ENCODE results near the gene HEMK1. TPM values are rescaled to one million over a fixed set of nuclear protein-coding genes. Genes with fewer than 3 reads are reported as not detected.

Gene HEMK1
- total RNA-seq, 1 experiment from 2014 or later = 12.6 TPM

DNA sequence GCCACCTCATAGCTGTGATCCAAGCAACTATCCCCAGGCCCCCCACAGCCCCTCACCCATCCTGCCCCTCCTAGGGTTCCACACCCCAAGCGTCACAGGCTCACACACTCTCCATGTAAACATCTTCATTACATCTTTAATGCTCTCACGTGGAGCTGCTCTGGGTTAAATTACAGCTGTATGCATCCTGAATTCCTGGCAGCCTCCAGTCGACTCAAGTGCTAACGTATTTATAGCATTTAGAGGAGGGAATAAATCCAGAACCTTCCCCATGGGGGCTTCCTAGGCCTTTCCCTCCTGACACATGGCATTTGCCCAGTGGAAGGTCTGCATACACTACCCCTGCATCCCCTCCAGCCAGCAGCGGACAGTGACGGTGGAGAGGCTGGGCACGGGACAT lies 11.4 kb upstream of the HEMK1 start:
- H3K4me3 Mint-ChIP-seq (ENCODE audit: unreplicated experiment) = no peak overlapping the region
- POLR2A ChIA-PET = no interaction called here
- DNase-seq = no peak
- H3K4me1 ChIP-seq = no peaks in the 10 kb centered on the region
- CTCF ChIA-PET = no interaction called here
- H3K36me3 Mint-ChIP-seq (ENCODE audit: insufficient read depth, unreplicated experiment) = no peaks in the 10 kb centered on the region
- intact Hi-C loops (cut with micrococcal nuclease; ENCODE audit: unreplicated experiment) = no loop called here
- H3K36me3 ChIP-seq (ENCODE audit: control insufficient read depth, insufficient read depth, low read length) = no peaks in the 10 kb centered on the region
- TF ChIP-seq, protein P1, sequence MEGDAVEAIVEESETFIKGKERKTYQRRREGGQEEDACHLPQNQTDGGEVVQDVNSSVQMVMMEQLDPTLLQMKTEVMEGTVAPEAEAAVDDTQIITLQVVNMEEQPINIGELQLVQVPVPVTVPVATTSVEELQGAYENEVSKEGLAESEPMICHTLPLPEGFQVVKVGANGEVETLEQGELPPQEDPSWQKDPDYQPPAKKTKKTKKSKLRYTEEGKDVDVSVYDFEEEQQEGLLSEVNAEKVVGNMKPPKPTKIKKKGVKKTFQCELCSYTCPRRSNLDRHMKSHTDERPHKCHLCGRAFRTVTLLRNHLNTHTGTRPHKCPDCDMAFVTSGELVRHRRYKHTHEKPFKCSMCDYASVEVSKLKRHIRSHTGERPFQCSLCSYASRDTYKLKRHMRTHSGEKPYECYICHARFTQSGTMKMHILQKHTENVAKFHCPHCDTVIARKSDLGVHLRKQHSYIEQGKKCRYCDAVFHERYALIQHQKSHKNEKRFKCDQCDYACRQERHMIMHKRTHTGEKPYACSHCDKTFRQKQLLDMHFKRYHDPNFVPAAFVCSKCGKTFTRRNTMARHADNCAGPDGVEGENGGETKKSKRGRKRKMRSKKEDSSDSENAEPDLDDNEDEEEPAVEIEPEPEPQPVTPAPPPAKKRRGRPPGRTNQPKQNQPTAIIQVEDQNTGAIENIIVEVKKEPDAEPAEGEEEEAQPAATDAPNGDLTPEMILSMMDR (IDR thresholded peaks at IDR 0.05; ENCODE audit: insufficient read depth in 1 of 2, low read depth in 1 of 2, low read length in 1 of 2, severe bottlenecking in 1 of 2, unreplicated experiment in 1 of 2) = no peak
- no peaks in the 10 kb centered on the region for H3K9me3 Mint-ChIP-seq (ENCODE audit: unreplicated experiment)
- BruUV-seq (replicated peaks) = no TSS peak
- no peaks in the 10 kb centered on the region for H3K9me3 ChIP-seq
- no peak overlapping the region for H3K27ac Mint-ChIP-seq (ENCODE audit: unreplicated experiment)
- no peaks in the 10 kb centered on the region for H3K4me1 Mint-ChIP-seq (ENCODE audit: low read depth, unreplicated experiment)
- no peaks in the 10 kb centered on the region for H3K27me3 ChIP-seq (replicated peaks; ENCODE audit: control insufficient read depth, insufficient read depth, low read length)
- H3K4me3 ChIP-seq (ENCODE audit: low read depth, low read length) = no peak overlapping the region
- H3K27me3 Mint-ChIP-seq (ENCODE audit: insufficient read depth, unreplicated experiment) = peaks cover 10% of the 10 kb centered on the region

DNA sequence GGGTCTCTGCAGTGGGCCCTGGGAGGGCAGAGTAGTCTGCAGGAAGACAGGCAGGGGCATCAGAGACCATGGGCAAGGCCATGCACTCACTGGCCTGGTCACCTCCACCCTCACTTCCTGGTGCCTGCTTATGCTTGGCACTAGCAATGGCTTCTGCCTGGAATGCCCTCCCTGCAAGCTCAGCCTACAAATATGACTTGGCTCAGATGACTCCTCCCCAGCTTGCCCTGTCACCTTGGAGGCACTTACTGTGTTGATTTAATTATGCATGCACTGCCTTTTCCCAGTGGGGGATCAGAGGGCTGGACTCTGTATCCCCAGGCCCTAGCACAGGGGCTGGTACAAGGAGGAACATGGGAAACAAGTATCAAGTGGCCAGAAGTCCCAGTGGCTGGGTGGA lies 9.6 kb upstream of the HEMK1 start:
- ChIA-PET POLR2A (no interaction called here), CTCF (no interaction called here)
- no peak overlapping the region for H3K4me3 Mint-ChIP-seq (ENCODE audit: unreplicated experiment)
- intact Hi-C loops (cut with micrococcal nuclease; ENCODE audit: unreplicated experiment) = no loop called here
- TF ChIP-seq, protein P1 (IDR thresholded peaks at IDR 0.05; ENCODE audit: insufficient read depth in 1 of 2, low read depth in 1 of 2, low read length in 1 of 2, severe bottlenecking in 1 of 2, unreplicated experiment in 1 of 2) = no peak
- H3K4me3 ChIP-seq (ENCODE audit: low read depth, low read length) = no peak overlapping the region
- BruUV-seq (replicated peaks) = no TSS peak
- H3K4me1 Mint-ChIP-seq (ENCODE audit: low read depth, unreplicated experiment) = no peaks in the 10 kb centered on the region
- peaks cover 10% of the 10 kb centered on the region for H3K27me3 Mint-ChIP-seq (ENCODE audit: insufficient read depth, unreplicated experiment)
- H3K27me3 ChIP-seq (replicated peaks; ENCODE audit: control insufficient read depth, insufficient read depth, low read length) = no peaks in the 10 kb centered on the region
- no peaks in the 10 kb centered on the region for H3K9me3 ChIP-seq
- no peak overlapping the region for H3K27ac Mint-ChIP-seq (ENCODE audit: unreplicated experiment)
- no peaks in the 10 kb centered on the region for H3K9me3 Mint-ChIP-seq (ENCODE audit: unreplicated experiment)
- no peaks in the 10 kb centered on the region for H3K4me1 ChIP-seq
- no peak for DNase-seq
- no peaks in the 10 kb centered on the region for H3K36me3 ChIP-seq (ENCODE audit: control insufficient read depth, insufficient read depth, low read length)
- no peaks in the 10 kb centered on the region for H3K36me3 Mint-ChIP-seq (ENCODE audit: insufficient read depth, unreplicated experiment)

DNA sequence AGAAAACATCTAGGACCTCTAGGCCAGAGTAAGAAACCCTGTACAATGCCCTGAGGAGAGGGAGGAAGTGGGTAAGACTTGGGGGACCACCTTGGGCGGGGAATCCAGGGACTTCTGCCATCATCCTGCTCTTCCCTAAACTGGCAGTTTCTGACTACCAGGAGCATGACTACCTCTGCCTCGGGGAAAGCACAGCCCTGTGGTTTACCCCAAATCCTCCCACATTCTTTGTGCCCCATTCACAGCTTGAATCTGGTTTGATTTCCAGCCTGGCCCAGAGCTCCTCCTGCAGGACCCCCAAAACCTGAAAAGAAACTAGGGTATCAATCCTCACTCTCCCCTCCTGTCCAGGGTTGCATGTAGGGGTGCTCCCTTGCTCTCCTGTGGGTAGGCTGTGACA lies 6.5 kb upstream of the HEMK1 start:
- no peaks in the 10 kb centered on the region for H3K4me1 ChIP-seq
- no peak for DNase-seq
- no TSS peak for BruUV-seq (replicated peaks)
- Mint-ChIP-seq H3K4me1 (ENCODE audit: low read depth, unreplicated experiment) (no peaks in the 10 kb centered on the region), H3K9me3 (ENCODE audit: unreplicated experiment) (no peaks in the 10 kb centered on the region), H3K36me3 (ENCODE audit: insufficient read depth, unreplicated experiment) (peaks cover 4% of the 10 kb centered on the region), H3K4me3 (ENCODE audit: unreplicated experiment) (no peak overlapping the region), H3K27me3 (ENCODE audit: insufficient read depth, unreplicated experiment) (peaks cover 7% of the 10 kb centered on the region), H3K27ac (ENCODE audit: unreplicated experiment) (no peak overlapping the region)
- TF ChIP-seq, protein P1 (IDR thresholded peaks at IDR 0.05; ENCODE audit: insufficient read depth in 1 of 2, low read depth in 1 of 2, low read length in 1 of 2, severe bottlenecking in 1 of 2, unreplicated experiment in 1 of 2) = no peak
- intact Hi-C loops (cut with micrococcal nuclease; ENCODE audit: unreplicated experiment) = no loop called here
- H3K36me3 ChIP-seq (ENCODE audit: control insufficient read depth, insufficient read depth, low read length) = no peaks in the 10 kb centered on the region
- ChIA-PET POLR2A (no interaction called here), CTCF (no interaction called here)
- no peaks in the 10 kb centered on the region for H3K9me3 ChIP-seq
- no peaks in the 10 kb centered on the region for H3K27me3 ChIP-seq (replicated peaks; ENCODE audit: control insufficient read depth, insufficient read depth, low read length)
- H3K4me3 ChIP-seq (ENCODE audit: low read depth, low read length) = no peak overlapping the region
